ENCODE data around the gene TTC3.
A peak's percentile ranks its signal among the peaks of the same experiment; 100 is the strongest.

The TTC3 gene

GRCh38 chr21:37059181-37059580, 13.9 kb upstream of the TTC3 start:
- H3K18ac ChIP-seq (ENCODE audit: low read length): no peak overlapping the region

GRCh38 chr21:37060296-37060695, 12.8 kb upstream of the TTC3 start:
- peaks cover 0 to 7% of the 10 kb centered on the region in 2 donors for H3K36me3 ChIP-seq (replicated peaks in 1 of 2; ENCODE audit: control insufficient read depth in 2 of 2, insufficient read depth in 2 of 2, low read length in 2 of 2)
- DNase-seq (ENCODE audit: low spot score): no peak
- H2BK12ac ChIP-seq (ENCODE audit: low read length): no peak overlapping the region
- peaks cover 26 to 45% of the 10 kb centered on the region in 2 donors for H3K4me1 ChIP-seq (ENCODE audit: control insufficient read depth in 2 of 2, insufficient read depth in 1 of 2, low read depth in 1 of 2, low read length in 2 of 2)
- WGBS, 2 donors (ENCODE audit: extremely low coverage in 2 of 2, insufficient read length in 2 of 2, insufficient replicate concordance in 1 of 2): no CpG with 5 or more reads among the region's 1 CpG
- H3K9ac ChIP-seq (ENCODE audit: low read depth, low read length, poor library complexity): no peak overlapping the region
- H2BK120ac ChIP-seq (ENCODE audit: low read depth, low read length): no peak overlapping the region
- no peak overlapping the region for H2BK5ac ChIP-seq (ENCODE audit: low read length)
- no peak overlapping the region for H2AFZ ChIP-seq (ENCODE audit: low read length)
- H3K27me3 ChIP-seq (ENCODE audit: control insufficient read depth in 3 of 3, insufficient read depth in 3 of 3, low read depth in 1 of 3, low read length in 3 of 3): no peaks in the 10 kb centered on the region
- H2BK15ac ChIP-seq (ENCODE audit: low read length): no peak overlapping the region
- no peak overlapping the region for H3K18ac ChIP-seq (ENCODE audit: low read length)
- no peak overlapping the region for H3K14ac ChIP-seq (ENCODE audit: low read length)
- no peak overlapping the region for H3K4me3 ChIP-seq (ENCODE audit: low read length in 2 of 2)
- H3K23ac ChIP-seq (ENCODE audit: low read depth, low read length, poor library complexity): no peak overlapping the region
- H3K4ac ChIP-seq (ENCODE audit: low read length): no peak overlapping the region
- no peak overlapping the region for H2AK5ac ChIP-seq (ENCODE audit: low read depth, low read length)
- peaks cover 7 to 12% of the 10 kb centered on the region in 2 donors for H3K9me3 ChIP-seq (replicated peaks in 1 of 2; ENCODE audit: control insufficient read depth in 2 of 2, insufficient read depth in 1 of 2, low read depth in 1 of 2, low read length in 2 of 2)
- no peak overlapping the region for H4K91ac ChIP-seq (ENCODE audit: low read depth, low read length, poor library complexity)
- H3K79me1 ChIP-seq (ENCODE audit: low read depth, low read length): no peaks in the 10 kb centered on the region
- H4K8ac ChIP-seq (ENCODE audit: low read depth, low read length): no peak overlapping the region
- H3K27ac ChIP-seq (replicated peaks; ENCODE audit: low read length): peak overlapping the region; percentile 65
- H3K4me2 ChIP-seq (ENCODE audit: insufficient read depth, low read length, poor library complexity, severe bottlenecking): no peak overlapping the region

More at GRCh38 chr21:37059181-37059580, 13.9 kb upstream of the TTC3 start:
- H3K9ac ChIP-seq (ENCODE audit: low read depth, low read length, poor library complexity): no peak overlapping the region
- H3K4ac ChIP-seq (ENCODE audit: low read length): no peak overlapping the region
- H2AFZ ChIP-seq (ENCODE audit: low read length): no peak overlapping the region
- H2BK5ac ChIP-seq (ENCODE audit: low read length): no peak overlapping the region
- no peak overlapping the region for H2BK15ac ChIP-seq (ENCODE audit: low read length)
- no peak overlapping the region for H2BK12ac ChIP-seq (ENCODE audit: low read length)
- no peak overlapping the region for H2AK5ac ChIP-seq (ENCODE audit: low read depth, low read length)
- H3K79me1 ChIP-seq (ENCODE audit: low read depth, low read length): no peaks in the 10 kb centered on the region
- DNase-seq (ENCODE audit: low spot score): no peak
- no peak overlapping the region for H4K8ac ChIP-seq (ENCODE audit: low read depth, low read length)
- H3K27ac ChIP-seq (replicated peaks; ENCODE audit: low read length): no peak overlapping the region
- H2BK120ac ChIP-seq (ENCODE audit: low read depth, low read length): no peak overlapping the region
- peaks cover 7 to 12% of the 10 kb centered on the region in 2 donors for H3K9me3 ChIP-seq (replicated peaks in 1 of 2; ENCODE audit: control insufficient read depth in 2 of 2, insufficient read depth in 1 of 2, low read depth in 1 of 2, low read length in 2 of 2)
- H3K4me1 ChIP-seq (ENCODE audit: control insufficient read depth in 2 of 2, insufficient read depth in 1 of 2, low read depth in 1 of 2, low read length in 2 of 2): peaks cover 25 to 44% of the 10 kb centered on the region in 2 donors
- H3K27me3 ChIP-seq (ENCODE audit: control insufficient read depth in 3 of 3, insufficient read depth in 3 of 3, low read depth in 1 of 3, low read length in 3 of 3): no peaks in the 10 kb centered on the region
- no peak overlapping the region for H3K23ac ChIP-seq (ENCODE audit: low read depth, low read length, poor library complexity)
- H3K4me2 ChIP-seq (ENCODE audit: insufficient read depth, low read length, poor library complexity, severe bottlenecking): no peak overlapping the region
- H4K91ac ChIP-seq (ENCODE audit: low read depth, low read length, poor library complexity): no peak overlapping the region
- no peaks in the 10 kb centered on the region for H3K36me3 ChIP-seq (replicated peaks in 1 of 2; ENCODE audit: control insufficient read depth in 2 of 2, insufficient read depth in 2 of 2, low read length in 2 of 2)
- no peak overlapping the region for H3K4me3 ChIP-seq (ENCODE audit: low read length in 2 of 2)
- WGBS, 2 donors (ENCODE audit: extremely low coverage in 2 of 2, insufficient read length in 2 of 2, insufficient replicate concordance in 1 of 2): no CpG with 5 or more reads among the region's 5 CpGs
- no peak overlapping the region for H3K14ac ChIP-seq (ENCODE audit: low read length)

- H3K14ac ChIP-seq (ENCODE audit: low read length): no peak overlapping the region
- no peak overlapping the region for H3K4me2 ChIP-seq (ENCODE audit: insufficient read depth, low read length, poor library complexity, severe bottlenecking)
- H3K79me1 ChIP-seq (ENCODE audit: low read depth, low read length): no peaks in the 10 kb centered on the region
- no peak overlapping the region for H3K4ac ChIP-seq (ENCODE audit: low read length)
- no peak overlapping the region for H3K4me3 ChIP-seq (ENCODE audit: low read length in 2 of 2)
- H2AK5ac ChIP-seq (ENCODE audit: low read depth, low read length): no peak overlapping the region
- H3K18ac ChIP-seq (ENCODE audit: low read length): no peak overlapping the region
- no peak for DNase-seq (ENCODE audit: low spot score)
- H2BK15ac ChIP-seq (ENCODE audit: low read length): no peak overlapping the region
- H3K36me3 ChIP-seq (replicated peaks in 1 of 2; ENCODE audit: control insufficient read depth in 2 of 2, insufficient read depth in 2 of 2, low read length in 2 of 2): peaks cover 0 to 23% of the 10 kb centered on the region in 2 donors
- no peaks in the 10 kb centered on the region for H3K27me3 ChIP-seq (ENCODE audit: control insufficient read depth in 3 of 3, insufficient read depth in 3 of 3, low read depth in 1 of 3, low read length in 3 of 3)
- peaks cover 2 to 3% of the 10 kb centered on the region in 2 donors for H3K9me3 ChIP-seq (replicated peaks in 1 of 2; ENCODE audit: control insufficient read depth in 2 of 2, insufficient read depth in 1 of 2, low read depth in 1 of 2, low read length in 2 of 2)
- H3K9ac ChIP-seq (ENCODE audit: low read depth, low read length, poor library complexity): no peak overlapping the region
- H2BK5ac ChIP-seq (ENCODE audit: low read length): no peak overlapping the region
- no peak overlapping the region for H2BK120ac ChIP-seq (ENCODE audit: low read depth, low read length)
- peaks cover 26 to 43% of the 10 kb centered on the region in 2 donors for H3K4me1 ChIP-seq (ENCODE audit: control insufficient read depth in 2 of 2, insufficient read depth in 1 of 2, low read depth in 1 of 2, low read length in 2 of 2)
- no CpG with 5 or more reads among the region's 7 CpGs for WGBS, 2 donors (ENCODE audit: extremely low coverage in 2 of 2, insufficient read length in 2 of 2, insufficient replicate concordance in 1 of 2)
- no peak overlapping the region for H4K8ac ChIP-seq (ENCODE audit: low read depth, low read length)
- H2AFZ ChIP-seq (ENCODE audit: low read length): no peak overlapping the region
- H2BK12ac ChIP-seq (ENCODE audit: low read length): no peak overlapping the region
- no peak overlapping the region for H3K27ac ChIP-seq (replicated peaks; ENCODE audit: low read length)
- no peak overlapping the region for H3K23ac ChIP-seq (ENCODE audit: low read depth, low read length, poor library complexity)
- H4K91ac ChIP-seq (ENCODE audit: low read depth, low read length, poor library complexity): no peak overlapping the region
Measured at GRCh38 chr21:37061926-37062592, 11.0 kb upstream of the TTC3 start.

GRCh38 chr21:37062593-37062935, 10.5 kb upstream of the TTC3 start:
- H3K9me3 ChIP-seq (replicated peaks in 1 of 2; ENCODE audit: control insufficient read depth in 2 of 2, insufficient read depth in 1 of 2, low read depth in 1 of 2, low read length in 2 of 2): peaks cover 0 to 2% of the 10 kb centered on the region in 2 donors
- peaks cover 24 to 43% of the 10 kb centered on the region in 2 donors for H3K4me1 ChIP-seq (ENCODE audit: control insufficient read depth in 2 of 2, insufficient read depth in 1 of 2, low read depth in 1 of 2, low read length in 2 of 2)
- no peak overlapping the region for H2AK5ac ChIP-seq (ENCODE audit: low read depth, low read length)
- WGBS, 2 donors (ENCODE audit: extremely low coverage in 2 of 2, insufficient read length in 2 of 2, insufficient replicate concordance in 1 of 2): no CpG with 5 or more reads among the region's 6 CpGs
- no peak overlapping the region for H3K4ac ChIP-seq (ENCODE audit: low read length)
- no peak overlapping the region for H3K4me2 ChIP-seq (ENCODE audit: insufficient read depth, low read length, poor library complexity, severe bottlenecking)
- no peak overlapping the region for H2BK120ac ChIP-seq (ENCODE audit: low read depth, low read length)
- no peaks in the 10 kb centered on the region for H3K79me1 ChIP-seq (ENCODE audit: low read depth, low read length)
- no peak overlapping the region for H2BK15ac ChIP-seq (ENCODE audit: low read length)
- no peak overlapping the region for H3K18ac ChIP-seq (ENCODE audit: low read length)
- no peak for DNase-seq (ENCODE audit: low spot score)
- H3K36me3 ChIP-seq (replicated peaks in 1 of 2; ENCODE audit: control insufficient read depth in 2 of 2, insufficient read depth in 2 of 2, low read length in 2 of 2): peaks cover 0 to 28% of the 10 kb centered on the region in 2 donors
- H4K91ac ChIP-seq (ENCODE audit: low read depth, low read length, poor library complexity): no peak overlapping the region
- H3K27me3 ChIP-seq (ENCODE audit: control insufficient read depth in 3 of 3, insufficient read depth in 3 of 3, low read depth in 1 of 3, low read length in 3 of 3): no peaks in the 10 kb centered on the region
- H4K8ac ChIP-seq (ENCODE audit: low read depth, low read length): no peak overlapping the region
- no peak overlapping the region for H3K23ac ChIP-seq (ENCODE audit: low read depth, low read length, poor library complexity)
- H2AFZ ChIP-seq (ENCODE audit: low read length): no peak overlapping the region
- H2BK5ac ChIP-seq (ENCODE audit: low read length): no peak overlapping the region
- no peak overlapping the region for H3K4me3 ChIP-seq (ENCODE audit: low read length in 2 of 2)
- H3K27ac ChIP-seq (replicated peaks; ENCODE audit: low read length): no peak overlapping the region
- no peak overlapping the region for H3K9ac ChIP-seq (ENCODE audit: low read depth, low read length, poor library complexity)
- H3K14ac ChIP-seq (ENCODE audit: low read length): no peak overlapping the region
- H2BK12ac ChIP-seq (ENCODE audit: low read length): no peak overlapping the region

All from neuronal stem cell (in vitro differentiated cells).